Adipocyte (in vitro differentiated cells): ENCODE data around the gene ARFGAP3.

Experiments
- DNase-seq: peaks from one replicate; pipeline ENCODE4 v3.0.0-alpha.2; 2015; ENCODE audit warnings: low read depth
- H3K27me3 ChIP-seq: replicated peaks from 2 replicates; pipeline ENCODE4 v1.7.0; 2013; ENCODE audit warnings: mild to moderate bottlenecking, low read length, moderate library complexity; ENCODE audit not compliant: control insufficient read depth, insufficient read depth
- H3K36me3 ChIP-seq: 2 replicates; pipeline ENCODE4 v1.7.0; 2013; ENCODE audit warnings: low read length, mild to moderate bottlenecking, moderate library complexity; ENCODE audit not compliant: control insufficient read depth, insufficient read depth, severe bottlenecking
- H3K4me1 ChIP-seq: 2 replicates; pipeline ENCODE4 v1.7.0; 2013; ENCODE audit warnings: mild to moderate bottlenecking, low read length, moderate library complexity; ENCODE audit not compliant: control insufficient read depth, insufficient read depth
- H3K4me3 ChIP-seq: 2 replicates; pipeline ENCODE4 v1.7.0; 2013; ENCODE audit warnings: mild to moderate bottlenecking, low read length, moderate library complexity
- H3K9ac ChIP-seq: 2 replicates; pipeline ENCODE4 v1.7.0; 2013; ENCODE audit warnings: mild to moderate bottlenecking, low read length, moderate library complexity
- H3K9me3 ChIP-seq: 2 replicates; pipeline ENCODE4 v1.7.0; 2013; ENCODE audit warnings: mild to moderate bottlenecking, low read length, moderate library complexity; ENCODE audit not compliant: control insufficient read depth

ARFGAP3 gene

DNA sequence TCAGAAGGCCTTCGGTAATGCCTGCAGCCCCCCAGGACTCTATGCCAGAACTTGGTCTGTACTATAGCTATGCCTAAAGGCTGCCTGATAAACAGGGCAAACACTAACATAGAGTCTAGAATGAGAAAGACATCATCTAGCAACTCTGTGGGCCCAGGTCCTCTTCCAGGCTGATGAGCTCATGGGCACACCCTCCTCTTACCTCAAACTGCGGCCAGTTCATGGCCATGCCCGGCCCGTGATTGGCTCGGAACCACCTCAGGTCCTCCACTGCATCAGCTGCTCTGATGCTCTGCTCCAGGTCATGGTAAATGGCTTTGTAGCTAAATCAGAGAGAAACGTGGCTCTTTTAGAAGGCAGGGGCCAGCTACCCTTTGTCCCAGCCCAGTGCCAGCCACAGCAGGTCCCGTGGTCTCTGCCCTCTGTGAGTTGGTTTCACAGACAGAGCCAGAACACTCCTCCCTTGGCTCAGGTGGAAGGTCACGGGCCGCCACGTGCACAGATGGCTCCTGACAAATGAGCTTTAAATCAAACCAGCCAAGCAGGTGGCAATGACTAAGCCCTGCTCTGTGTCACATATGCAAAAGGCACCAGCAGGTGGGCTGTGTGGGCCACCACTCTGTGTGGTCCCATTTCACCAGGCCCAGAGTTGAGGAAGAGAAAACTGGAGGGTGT lies 25.0 kb upstream of the ARFGAP3 start:
- Histone ChIP-seq H3K27me3 (no peaks in the 10 kb centered on the region), H3K36me3 (peaks cover 76% of the 10 kb centered on the region), H3K4me3 (no peak overlapping the region), H3K9me3 (no peaks in the 10 kb centered on the region), H3K9ac (no peak overlapping the region), H3K4me1 (no peaks in the 10 kb centered on the region)
- no peak for DNase-seq

DNA sequence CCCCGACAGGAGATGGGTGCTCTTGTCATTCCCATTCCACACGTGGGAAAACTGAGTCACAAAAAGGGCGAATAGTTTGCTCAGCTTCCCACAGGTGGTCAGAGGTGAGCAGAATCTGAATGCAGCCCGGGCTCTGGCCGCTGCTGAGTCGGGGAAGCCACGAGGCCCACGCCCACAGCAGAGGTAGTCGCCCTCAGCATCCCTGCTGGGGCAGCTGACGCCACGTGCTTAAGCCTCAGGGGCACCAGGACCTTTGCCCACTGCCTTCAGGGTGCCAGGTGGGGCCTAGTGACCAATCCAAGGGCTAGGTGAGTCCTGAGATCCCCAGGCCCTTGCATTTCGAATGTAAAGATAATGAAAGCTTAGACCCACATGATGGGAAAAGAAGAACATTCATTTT lies 24.2 kb upstream of the ARFGAP3 start:
- H3K27me3 ChIP-seq, result no peaks in the 10 kb centered on the region
- peaks cover 77% of the 10 kb centered on the region for H3K36me3 ChIP-seq
- no peaks in the 10 kb centered on the region for H3K9me3 ChIP-seq
- H3K4me1 ChIP-seq, result no peaks in the 10 kb centered on the region
- no peak for DNase-seq
- H3K9ac ChIP-seq, result no peak overlapping the region
- H3K4me3 ChIP-seq, result no peak overlapping the region

DNA sequence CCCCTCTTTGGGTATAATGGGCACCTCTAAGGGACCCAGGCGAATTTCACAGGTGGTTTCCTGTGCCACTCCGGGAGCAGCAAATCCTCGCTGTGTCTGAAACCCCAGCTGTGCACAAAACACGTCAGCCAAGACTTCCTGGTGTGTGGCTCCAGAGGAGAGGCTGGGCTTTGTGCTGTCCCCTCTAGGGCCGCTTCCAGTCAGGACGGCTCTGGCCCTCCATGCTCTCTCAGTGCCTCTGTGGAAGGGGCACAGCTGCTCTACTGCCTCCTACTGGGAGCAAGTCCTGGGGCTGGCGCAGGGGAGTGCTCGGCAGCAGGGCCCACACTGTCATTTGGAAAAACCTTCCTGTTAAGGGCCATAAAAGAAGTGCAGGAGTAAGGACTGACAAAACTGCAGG lies 23.7 kb upstream of the ARFGAP3 start:
- Histone ChIP-seq H3K4me3 (no peak overlapping the region), H3K36me3 (peaks cover 82% of the 10 kb centered on the region)
- DNase-seq, result no peak

DNA sequence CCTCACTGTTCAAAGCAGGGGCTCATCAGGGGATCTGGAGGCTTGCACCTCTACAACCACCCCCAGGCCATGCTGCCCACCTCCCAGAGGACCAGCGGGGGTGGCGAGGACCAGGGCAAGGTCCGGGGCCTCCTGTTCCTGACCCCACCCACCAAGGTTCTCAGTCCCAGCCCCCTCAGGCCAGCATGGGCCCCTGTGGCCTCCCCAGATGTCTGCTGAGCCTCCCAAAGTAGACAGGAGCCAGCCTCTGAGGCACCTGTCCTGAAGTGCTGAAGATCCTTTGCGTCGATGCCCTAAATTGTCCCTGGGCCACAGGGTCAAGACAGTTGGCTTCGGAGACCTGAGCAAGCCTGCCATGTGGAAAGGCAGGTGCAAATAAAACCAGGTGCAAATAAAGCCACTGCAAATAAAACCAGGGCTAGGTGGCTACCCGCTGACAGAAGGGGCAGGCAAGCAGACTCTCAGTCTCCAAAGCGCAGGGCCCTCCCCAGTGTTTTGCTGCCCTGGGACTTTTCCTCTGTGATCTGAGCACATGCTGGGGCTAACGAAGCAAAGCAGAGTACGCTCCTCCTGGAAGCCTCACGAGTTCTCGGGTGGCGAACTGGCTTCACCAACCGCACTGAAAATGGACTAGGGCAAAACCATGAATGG lies 22.4 kb upstream of the ARFGAP3 start:
- H3K4me1 ChIP-seq, result no peaks in the 10 kb centered on the region
- H3K9me3 ChIP-seq, result no peaks in the 10 kb centered on the region
- peaks cover 86% of the 10 kb centered on the region for H3K36me3 ChIP-seq
- no peaks in the 10 kb centered on the region for H3K27me3 ChIP-seq
- DNase-seq, result no peak
- no peak overlapping the region for H3K4me3 ChIP-seq
- H3K9ac ChIP-seq, result no peak overlapping the region

More for the DNA sequence above, 23.7 kb upstream of the ARFGAP3 start:
- Histone ChIP-seq H3K4me1 (no peaks in the 10 kb centered on the region), H3K9me3 (no peaks in the 10 kb centered on the region), H3K27me3 (no peaks in the 10 kb centered on the region), H3K9ac (no peak overlapping the region)

DNA sequence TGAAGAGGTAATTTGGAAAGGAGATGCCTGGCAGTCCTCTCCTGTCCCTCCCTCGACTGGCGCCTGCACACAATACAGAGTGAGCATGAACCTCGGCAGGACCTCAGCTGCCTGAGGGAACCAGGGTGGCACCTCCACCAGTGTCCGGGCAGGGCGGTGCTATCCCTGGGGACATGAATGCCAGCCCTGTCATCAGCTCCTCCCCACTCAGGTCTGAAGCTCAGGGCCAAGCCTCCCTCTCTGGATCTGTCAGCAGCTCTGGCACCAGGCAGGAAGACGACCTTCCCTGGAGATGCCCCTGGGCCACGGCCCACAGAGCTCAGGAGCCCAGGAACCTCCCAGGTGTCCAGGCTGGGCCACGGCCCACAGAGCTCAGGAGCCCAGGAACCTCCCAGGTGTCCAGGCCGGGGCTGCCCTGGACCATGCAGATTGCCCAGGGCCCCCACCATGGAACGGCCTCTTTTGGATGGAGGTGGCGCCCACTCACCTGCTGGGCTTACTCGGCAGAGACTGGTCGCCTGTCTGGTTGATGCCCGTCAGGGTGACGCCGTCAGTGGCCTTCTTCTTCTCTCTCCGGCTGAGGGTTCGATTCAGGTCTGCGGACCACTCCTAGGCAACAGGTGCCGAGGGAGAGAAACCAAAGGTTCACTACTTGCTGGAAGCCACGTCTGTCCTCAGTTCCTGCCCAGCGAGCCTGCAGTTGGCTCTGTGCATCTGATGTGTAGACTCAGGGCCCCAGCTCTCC lies 21.7 kb upstream of the ARFGAP3 start:
- no peak for DNase-seq
- no peaks in the 10 kb centered on the region for H3K27me3 ChIP-seq
- H3K9ac ChIP-seq, result no peak overlapping the region
- H3K9me3 ChIP-seq, result no peaks in the 10 kb centered on the region
- H3K36me3 ChIP-seq, result peaks cover 84% of the 10 kb centered on the region
- no peak overlapping the region for H3K4me3 ChIP-seq
- H3K4me1 ChIP-seq, result no peaks in the 10 kb centered on the region

DNA sequence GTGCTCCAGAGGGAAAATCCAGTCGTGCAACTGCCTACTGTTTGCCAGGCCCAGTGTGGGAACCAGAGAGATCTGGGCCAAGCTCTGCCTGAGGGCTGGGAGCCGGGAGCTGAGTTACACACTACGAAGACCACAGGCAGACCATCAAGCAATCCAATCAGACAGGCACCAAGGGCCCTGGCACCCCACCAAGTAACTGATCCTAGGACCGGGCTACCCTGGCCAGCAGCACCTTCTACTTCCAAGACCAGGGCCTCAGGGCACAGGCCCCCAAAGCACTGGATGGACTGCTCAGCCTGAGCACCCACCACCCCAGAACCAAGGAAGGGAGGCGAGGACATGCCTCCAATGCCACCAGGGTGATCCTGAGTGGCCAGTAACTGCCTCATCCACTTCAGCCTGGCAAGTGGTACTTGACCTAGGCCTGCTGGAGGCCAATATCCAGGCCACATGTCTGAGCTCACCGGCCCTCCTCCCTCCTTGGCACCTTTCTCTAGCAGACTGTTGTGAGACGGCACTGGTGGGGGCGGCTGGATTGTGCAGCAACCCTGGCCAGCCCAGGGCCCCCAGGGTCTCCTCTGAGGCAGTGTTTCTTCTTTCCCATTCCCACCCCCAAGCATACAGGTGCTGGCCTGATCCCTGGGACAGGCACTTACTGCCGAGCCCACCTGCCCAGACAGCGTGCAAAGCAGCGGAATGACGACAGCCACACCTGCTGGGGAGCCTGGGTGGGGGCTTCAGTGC lies 20.7 kb upstream of the ARFGAP3 start:
- peaks cover 78% of the 10 kb centered on the region for H3K36me3 ChIP-seq
- H3K4me1 ChIP-seq, result no peaks in the 10 kb centered on the region
- no peaks in the 10 kb centered on the region for H3K9me3 ChIP-seq
- DNase-seq, result no peak
- H3K4me3 ChIP-seq, result no peak overlapping the region
- H3K27me3 ChIP-seq, result no peaks in the 10 kb centered on the region
- no peak overlapping the region for H3K9ac ChIP-seq

DNA sequence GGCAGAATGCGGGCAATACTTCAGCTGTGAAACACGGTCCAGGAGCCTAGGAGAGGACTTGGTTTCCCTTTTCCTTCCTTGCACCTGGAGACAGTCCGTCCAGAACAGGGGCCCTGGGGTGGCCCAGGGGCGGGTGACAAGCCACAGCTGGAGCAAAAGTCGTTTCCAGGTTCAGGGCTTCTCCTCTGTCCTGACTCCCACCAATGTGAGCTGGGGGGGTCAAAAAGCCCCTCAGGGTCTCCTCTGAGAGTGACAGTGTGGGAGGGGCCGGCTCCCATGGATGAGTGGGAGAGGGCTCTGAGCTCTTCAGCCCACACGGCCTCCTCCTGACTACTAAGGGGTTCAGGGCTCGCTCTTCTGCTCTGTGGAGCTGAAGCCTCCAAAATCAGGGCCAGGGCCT lies 20.1 kb upstream of the ARFGAP3 start:
- peaks cover 80% of the 10 kb centered on the region for H3K36me3 ChIP-seq
- no peak for DNase-seq
- H3K4me1 ChIP-seq, result no peaks in the 10 kb centered on the region
- H3K9me3 ChIP-seq, result no peaks in the 10 kb centered on the region
- no peak overlapping the region for H3K4me3 ChIP-seq
- H3K9ac ChIP-seq, result no peak overlapping the region
- H3K27me3 ChIP-seq, result no peaks in the 10 kb centered on the region

DNA sequence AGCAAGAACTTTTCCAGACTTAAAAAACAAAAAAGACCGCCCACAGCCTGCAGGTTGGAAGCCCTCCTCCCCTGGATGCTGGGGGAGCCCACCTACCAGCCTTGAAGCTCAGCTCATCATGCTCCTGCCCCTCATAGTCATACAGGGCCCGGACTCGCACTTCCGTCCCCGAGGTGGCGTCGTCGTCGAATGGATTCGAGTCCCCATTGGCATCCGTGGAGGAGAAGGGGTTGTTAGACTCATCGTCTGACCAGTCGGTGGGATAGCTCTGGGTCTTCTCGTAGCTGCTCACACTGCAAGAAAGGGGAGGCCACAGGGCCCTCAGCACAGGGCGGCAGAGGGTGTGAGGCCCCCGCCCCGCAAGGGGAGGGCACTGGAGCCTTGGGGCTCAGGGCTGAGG lies 19.0 kb upstream of the ARFGAP3 start:
- H3K36me3 ChIP-seq, result peaks cover 80% of the 10 kb centered on the region
- no peak for DNase-seq

DNA sequence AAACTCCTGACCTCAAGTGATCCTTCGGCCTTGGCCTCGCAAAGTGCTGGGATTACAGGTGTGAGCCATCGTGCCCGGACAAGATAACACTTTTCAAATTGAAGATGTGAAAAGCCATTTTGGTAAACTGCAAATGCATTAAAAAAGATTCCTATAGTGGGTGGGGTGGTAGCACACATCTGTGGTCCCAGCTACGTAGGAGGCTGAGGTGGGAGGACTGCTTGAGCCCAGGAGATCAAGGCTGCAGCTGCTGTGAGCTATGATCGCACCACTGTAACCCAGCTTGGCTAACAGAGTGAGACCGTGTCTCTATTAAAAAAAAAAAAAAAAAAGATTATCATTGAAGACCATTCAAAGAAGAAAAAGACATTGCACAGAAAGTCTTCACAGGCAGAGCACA lies 16.9 kb upstream of the ARFGAP3 start:
- Histone ChIP-seq H3K4me3 (no peak overlapping the region), H3K9me3 (no peaks in the 10 kb centered on the region), H3K27me3 (no peaks in the 10 kb centered on the region), H3K36me3 (peaks cover 75% of the 10 kb centered on the region), H3K9ac (no peak overlapping the region), H3K4me1 (peaks cover 3% of the 10 kb centered on the region)
- DNase-seq, result no peak

More for the DNA sequence above, 19.0 kb upstream of the ARFGAP3 start:
- no peaks in the 10 kb centered on the region for H3K4me1 ChIP-seq
- H3K27me3 ChIP-seq, result no peaks in the 10 kb centered on the region
- H3K9ac ChIP-seq, result no peak overlapping the region
- no peaks in the 10 kb centered on the region for H3K9me3 ChIP-seq
- H3K4me3 ChIP-seq, result no peak overlapping the region

DNA sequence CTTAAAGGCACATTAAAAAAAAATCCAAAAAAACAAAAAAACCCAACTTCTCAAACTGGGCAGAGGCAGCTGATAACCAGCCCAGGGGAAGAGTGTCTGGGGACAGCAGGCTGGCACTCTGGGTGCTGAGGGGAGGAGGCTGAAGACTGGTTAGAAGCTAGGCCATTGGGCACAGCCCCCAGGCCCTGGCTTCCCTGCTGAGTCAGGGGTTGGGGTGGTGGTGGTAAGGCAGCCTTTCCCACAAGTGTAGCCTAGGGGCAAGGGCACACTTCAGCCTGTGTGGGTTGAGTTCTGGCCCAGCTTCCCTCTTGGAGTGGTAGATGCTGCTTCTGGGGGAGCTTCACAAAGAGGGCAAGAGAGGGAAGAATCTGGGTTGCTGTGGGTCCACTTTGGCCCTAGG lies 16.3 kb upstream of the ARFGAP3 start:
- no peak overlapping the region for H3K9ac ChIP-seq
- DNase-seq, result no peak
- H3K9me3 ChIP-seq, result no peaks in the 10 kb centered on the region
- no peaks in the 10 kb centered on the region for H3K27me3 ChIP-seq
- no peak overlapping the region for H3K4me3 ChIP-seq
- peaks cover 8% of the 10 kb centered on the region for H3K4me1 ChIP-seq
- H3K36me3 ChIP-seq, result peaks cover 69% of the 10 kb centered on the region

DNA sequence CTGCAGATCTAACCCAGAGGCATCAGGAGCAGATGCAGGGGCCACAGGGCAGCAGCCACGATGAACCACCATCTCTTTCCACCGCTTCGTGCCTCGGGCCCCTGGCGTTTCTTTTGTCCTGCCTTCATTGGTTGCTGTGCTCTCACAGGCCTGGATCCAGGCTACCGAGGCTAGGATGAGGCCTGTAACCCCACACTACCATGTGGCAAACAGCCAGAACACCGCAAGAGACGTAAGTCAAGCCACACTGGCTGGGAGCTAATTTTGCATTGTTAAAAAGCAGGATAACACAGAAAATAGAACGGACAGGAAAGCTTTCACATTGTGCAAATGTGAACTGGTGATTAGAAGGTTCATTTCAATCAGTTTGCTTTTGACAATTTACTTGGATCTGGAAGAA lies 15.7 kb upstream of the ARFGAP3 start:
- Histone ChIP-seq H3K27me3 (no peaks in the 10 kb centered on the region), H3K9me3 (no peaks in the 10 kb centered on the region), H3K9ac (no peak overlapping the region), H3K36me3 (peaks cover 63% of the 10 kb centered on the region), H3K4me1 (peaks cover 8% of the 10 kb centered on the region), H3K4me3 (no peak overlapping the region)
- no peak for DNase-seq
